ENCODE results near the gene ABCC11.

The ABCC11 gene

GRCh38 chr16:48158296-48158695, 89.0 kb downstream of the ABCC11 start:
- intact Hi-C loops (cut with DNase I; ENCODE audit: low total_unique reads) = loop anchor here (10.0 kb wide), 1 partner anchor 1013 kb away; the partner anchor contains the start of gene NETO2
- no peak for TF ChIP-seq CTCF (IDR thresholded peaks at IDR 0.05)
- no peak overlapping the region for H3K4me3 ChIP-seq

GRCh38 chr16:48157794-48158193, 89.5 kb downstream of the ABCC11 start:
- Histone ChIP-seq H3K27ac (no peak overlapping the region), H3K36me3 (no peaks in the 10 kb centered on the region), H3K4me1 (peaks cover 0 to 4% (median 0%) of the 10 kb centered on the region in 4 donors), H3K9me3 (no peaks in the 10 kb centered on the region), H3K27me3 (peaks cover 0 to 26% of the 10 kb centered on the region in 2 donors), H3K4me3 (no peak overlapping the region)
- no peak for TF ChIP-seq CTCF (IDR thresholded peaks at IDR 0.05)
- intact Hi-C loops (cut with DNase I; ENCODE audit: low total_unique reads) = loop anchor here (10.0 kb wide), 1 partner anchor 1013 kb away; the partner anchor contains the start of gene NETO2
- no peak for DNase-seq

More at GRCh38 chr16:48158296-48158695, 89.0 kb downstream of the ABCC11 start:
- no peaks in the 10 kb centered on the region for H3K36me3 ChIP-seq
- DNase-seq = no peak
- peaks cover 0 to 26% of the 10 kb centered on the region in 2 donors for H3K27me3 ChIP-seq
- H3K27ac ChIP-seq = no peak overlapping the region
- H3K9me3 ChIP-seq = no peaks in the 10 kb centered on the region
- peaks cover 0 to 4% (median 0%) of the 10 kb centered on the region in 4 donors for H3K4me1 ChIP-seq

- Histone ChIP-seq H3K27me3 (peaks cover 0 to 26% of the 10 kb centered on the region in 2 donors), H3K9me3 (no peaks in the 10 kb centered on the region), H3K36me3 (no peaks in the 10 kb centered on the region), H3K4me3 (no peak overlapping the region), H3K27ac (no peak overlapping the region), H3K4me1 (peaks cover 0 to 4% (median 0%) of the 10 kb centered on the region in 4 donors)
- intact Hi-C loops (cut with DNase I; ENCODE audit: low total_unique reads) = loop anchor here (10.0 kb wide), 1 partner anchor 1013 kb away; the partner anchor contains the start of gene NETO2
- TF ChIP-seq CTCF (IDR thresholded peaks at IDR 0.05) = no peak
- no peak for DNase-seq
Measured at GRCh38 chr16:48157302-48157701, 90.0 kb downstream of the ABCC11 start.

- DNase-seq = peak; percentile 74 to 81
- intact Hi-C loops (cut with DNase I; ENCODE audit: low total_unique reads) = loop anchor here (10.0 kb wide), 1 partner anchor 1012 kb away; the partner anchor contains the start of gene NETO2
- peak; percentile 72 to 88 for TF ChIP-seq CTCF (IDR thresholded peaks at IDR 0.05)
- H3K27me3 ChIP-seq = peaks cover 0 to 26% of the 10 kb centered on the region in 2 donors
- no peaks in the 10 kb centered on the region for H3K9me3 ChIP-seq
- H3K36me3 ChIP-seq = no peaks in the 10 kb centered on the region
- H3K4me1 ChIP-seq = peaks cover 0 to 4% (median 0%) of the 10 kb centered on the region in 4 donors
- H3K27ac ChIP-seq = no peak overlapping the region
- H3K4me3 ChIP-seq = no peak overlapping the region
Measured at GRCh38 chr16:48156790-48157209, 90.5 kb downstream of the ABCC11 start.

GRCh38 chr16:48155926-48156789, 91.2 kb downstream of the ABCC11 start, which contains the start of gene ABCC12:
Gene ABCC12, minus strand, starts transcription at chr16:48155993. Its CDS starts 9,569 bp downstream, at chr16:48146424.
- Histone ChIP-seq H3K9me3 (no peaks in the 10 kb centered on the region), H3K4me3 (no peak within 1 kb of the TSS), H3K4me1 (peaks cover 0 to 4% (median 0%) of the 10 kb centered on the region in 4 donors), H3K27me3 (peaks cover 0 to 26% of the 10 kb centered on the region in 2 donors), H3K27ac (no peak within 1 kb of the TSS), H3K36me3 (no peaks in the 10 kb centered on the region)
- no peak for TF ChIP-seq CTCF (IDR thresholded peaks at IDR 0.05)
- DNase-seq = no peak
- intact Hi-C loops (cut with DNase I; ENCODE audit: low total_unique reads) = loop anchor here (10.0 kb wide), 1 partner anchor 1011 kb away; the partner anchor contains the start of gene NETO2

Measured in tibial artery (tissue), 4 donors.